Posterior cingulate gyrus (tissue), 11 donors: ENCODE data around the gene HBP1.
A peak's percentile ranks its signal among the peaks of the same experiment; 100 is the strongest.
"Not testable (repeated sequence)": the region's sequence is repeated elsewhere in the genome, so short reads cannot be mapped to it uniquely, and the experiment has no call there.

Experiments
- DNase-seq, 10 donors: peaks; one replicate each; pipeline versions ENCODE4 v3.0.0 to v3.0.0-alpha.2; 2020 to 2021; ENCODE audit warnings: mixed read lengths in 3 of 10
- intact Hi-C: fragments of 100-400 bp; cut with DNase I; formaldehyde crosslinking; loops from one replicate; pipeline ENCODE4 v1.15.1; 2023

Gene HBP1

GRCh38 chr7:107152011-107152410 is 16.8 kb upstream of the HBP1 start:
- no peak for DNase-seq
- intact Hi-C loops, result no loop called here

- intact Hi-C loops, result no loop called here
- no peak for DNase-seq
Measured at GRCh38 chr7:107154826-107155225, 14.0 kb upstream of the HBP1 start.

DNA sequence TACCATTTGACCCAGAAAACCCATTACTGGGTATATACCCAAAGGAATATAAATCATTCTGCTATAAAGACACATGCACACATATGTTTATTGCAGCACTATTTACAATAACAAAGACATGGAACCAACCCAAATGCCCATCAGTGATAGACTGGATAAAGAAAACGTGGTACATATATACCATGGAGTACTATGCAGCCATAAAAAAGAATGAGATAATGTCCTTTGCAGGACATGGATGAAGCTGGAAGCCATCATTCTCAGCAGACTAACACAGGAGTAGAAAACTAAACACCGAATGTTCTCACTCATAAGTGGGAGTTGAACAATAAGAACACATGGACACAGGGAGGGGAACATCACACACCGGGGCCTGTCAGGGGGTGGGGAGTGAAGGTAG is 13.1 kb upstream of the HBP1 start:
- intact Hi-C loops, DNase-seq: not testable (repeated sequence)

DNA sequence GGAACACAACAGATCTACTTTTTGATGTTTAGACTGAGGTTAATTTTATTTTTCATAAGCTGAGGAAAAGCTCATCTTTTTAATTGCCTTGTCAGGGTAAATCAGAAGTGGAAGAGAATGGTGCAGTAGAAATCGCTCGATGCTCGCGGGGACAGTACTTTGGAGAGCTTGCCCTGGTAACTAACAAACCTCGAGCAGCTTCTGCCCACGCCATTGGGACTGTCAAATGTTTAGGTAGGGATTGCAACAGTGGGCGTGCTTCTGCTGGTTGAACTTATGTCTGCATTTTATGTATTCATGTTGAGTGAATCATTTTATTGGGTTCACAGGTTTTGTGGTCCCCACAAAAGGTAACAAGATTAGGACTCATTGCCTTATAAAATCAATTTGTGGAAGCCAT is 11.7 kb upstream of the HBP1 start:
- peak in 3 of 10 donors; percentile 21 to 79 (median 70) for DNase-seq
- intact Hi-C loops, result no loop called here

- intact Hi-C loops, result no loop called here
Measured at GRCh38 chr7:107158028-107158427, 10.8 kb upstream of the HBP1 start.

GRCh38 chr7:107160389-107160788 is 8.4 kb upstream of the HBP1 start:
- intact Hi-C loops, result no loop called here
- no peak for DNase-seq

More at GRCh38 chr7:107158028-107158427, 10.8 kb upstream of the HBP1 start:
- no peak for DNase-seq

DNA sequence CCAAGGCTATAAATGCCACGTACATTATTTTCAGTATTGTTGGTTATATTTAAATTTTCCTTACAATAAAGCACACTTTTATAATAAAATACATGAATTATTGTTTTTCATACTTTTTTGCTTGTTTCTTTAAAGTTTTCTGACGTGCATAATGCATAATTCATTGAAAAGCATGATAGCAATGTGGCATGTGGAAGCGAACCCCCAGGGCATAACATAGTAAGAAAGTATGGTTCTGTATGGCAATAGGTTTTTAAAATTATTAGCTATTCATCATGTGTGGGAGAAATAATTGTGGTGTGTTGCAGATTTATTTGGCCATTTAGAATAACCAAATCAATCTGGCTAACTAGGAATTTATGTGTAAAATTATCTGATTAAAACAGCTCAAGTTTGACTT is 7.4 kb upstream of the HBP1 start:
- DNase-seq, result no peak
- intact Hi-C loops, result no loop called here

GRCh38 chr7:107162475-107162874 is 6.3 kb upstream of the HBP1 start:
- DNase-seq, result no peak
- intact Hi-C loops, result no loop called here

GRCh38 chr7:107164092-107164491 is 4.7 kb upstream of the HBP1 start:
- DNase-seq, result no peak
- intact Hi-C loops, result no loop called here

DNA sequence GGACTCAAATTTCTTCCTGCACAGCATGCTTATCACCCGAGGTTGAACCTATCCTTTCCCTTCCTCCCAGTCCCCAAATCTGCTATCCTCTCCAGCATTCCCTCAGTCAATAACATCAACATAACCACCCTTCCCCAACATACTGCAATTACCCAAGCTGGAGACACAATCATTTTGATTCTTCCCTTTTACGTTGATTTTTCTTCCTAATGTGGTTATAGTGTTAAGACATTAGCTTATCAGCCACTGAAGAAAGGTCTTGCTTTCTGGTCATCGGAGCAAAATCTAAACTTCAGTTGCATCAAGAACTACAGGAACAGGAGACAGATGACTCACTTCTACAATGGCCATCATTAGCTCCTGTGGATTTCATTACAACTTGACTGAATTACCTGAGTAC is 3.5 kb upstream of the HBP1 start:
- intact Hi-C loops, result no loop called here
- no peak for DNase-seq

GRCh38 chr7:107166736-107167426 is 1.9 kb upstream of the HBP1 start:
- intact Hi-C loops, result no loop called here
- no peak for DNase-seq

DNA sequence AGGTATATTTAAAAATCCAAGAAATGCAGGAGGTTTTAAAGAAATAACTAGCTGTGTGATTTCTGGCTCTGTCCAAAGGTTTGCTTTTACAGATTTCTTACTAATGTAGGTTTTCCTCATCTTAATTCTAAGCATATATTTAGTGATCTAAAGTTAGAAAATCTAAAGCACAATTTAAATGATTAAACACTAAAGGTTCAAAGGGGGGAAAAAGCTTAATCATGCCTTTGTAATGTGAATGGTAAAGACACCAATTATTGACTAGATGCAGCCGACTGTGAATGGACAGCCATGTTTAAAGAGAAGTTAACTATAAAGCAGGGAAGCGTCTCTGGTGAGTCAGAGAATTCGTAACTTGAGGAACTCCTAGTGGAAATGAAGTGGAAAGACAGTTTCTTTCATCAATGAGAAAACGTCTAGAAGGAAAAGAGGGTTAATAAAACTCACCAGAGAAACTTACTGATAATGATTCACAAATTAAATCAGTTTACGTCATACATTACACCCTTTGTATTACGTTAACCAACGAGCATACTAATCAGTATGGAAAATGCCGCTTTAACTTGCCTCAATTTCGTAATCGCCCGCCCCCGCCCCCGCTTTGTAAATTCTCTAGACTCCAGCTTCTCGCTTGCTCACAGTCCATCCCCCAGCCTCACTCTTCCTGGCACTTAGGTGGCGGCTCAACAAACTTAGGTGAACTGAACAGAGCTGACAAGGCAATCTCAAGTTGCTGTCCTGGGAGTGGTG is 1.1 kb upstream of the HBP1 start:
- intact Hi-C loops, result no loop called here
- no peak for DNase-seq

GRCh38 chr7:107169120-107170050 is 582 bp downstream of the HBP1 start:
- DNase-seq, result peak; percentile 91 to 99 (median 96)
- intact Hi-C loops, result loop anchor here (10.0 kb wide), 1 partner anchor 575 kb away; the partner anchor contains the start of gene CBLL1

- intact Hi-C loops, result loop anchor here (10.0 kb wide), 1 partner anchor 575 kb away; the partner anchor contains the start of gene CBLL1
- DNase-seq, result no peak
Measured at GRCh38 chr7:107170051-107170915, 1.5 kb downstream of the HBP1 start.

- no peak for DNase-seq
- intact Hi-C loops, result loop anchor here (10.0 kb wide), 1 partner anchor 573 kb away; the partner anchor contains the start of gene CBLL1
Measured at GRCh38 chr7:107171496-107171895, 2.7 kb downstream of the HBP1 start.

GRCh38 chr7:107172276-107173032 is 3.7 kb downstream of the HBP1 start:
- no peak for DNase-seq
- intact Hi-C loops, result loop anchor here (10.0 kb wide), 1 partner anchor 572 kb away; the partner anchor contains the start of gene CBLL1

GRCh38 chr7:107173191-107173590 is 4.4 kb downstream of the HBP1 start:
- intact Hi-C loops, result loop anchor here (10.0 kb wide), 1 partner anchor 572 kb away; the partner anchor contains the start of gene CBLL1
- DNase-seq, result no peak

GRCh38 chr7:107173691-107174406 is 5.0 kb downstream of the HBP1 start:
- DNase-seq, result no peak
- intact Hi-C loops, result loop anchor here (10.0 kb wide), 1 partner anchor 571 kb away; the partner anchor contains the start of gene CBLL1
